Ishikawa (cell line): ENCODE measurements around the gene OR2AG2.

Source experiments
- EP300 ChIP-seq: IDR thresholded peaks from 2 replicates; pipeline ENCODE4 v1.6.1; 2012; ENCODE audit warnings: borderline replicate concordance
- TCF12 ChIP-seq: IDR thresholded peaks from 2 replicates; pipeline ENCODE4 v1.6.1; 2012; ENCODE audit warnings: low read depth

GRCh38 chr11:6757373-6757967 lies 14.3 kb downstream of the OR2AG2 start:
- no peak for TF ChIP-seq TCF12
- TF ChIP-seq EP300, result no peak
